Astrocyte of the spinal cord (primary cell): ENCODE data around the gene TEX51.

Experiments used
- DNase-seq: peaks from one replicate; pipeline ENCODE4 v3.0.0; 2011; ENCODE audit warnings: low read depth, low spot score
- H3K4me3 ChIP-seq: 2 replicates; pipeline ENCODE4 v1.5.1; 2011; ENCODE audit warnings: low read depth, mild to moderate bottlenecking, low read length, moderate library complexity
- CTCF ChIP-seq: IDR thresholded peaks from 2 replicates; pipeline ENCODE4 v1.5.1; 2012; ENCODE audit warnings: low read depth, mild to moderate bottlenecking, low read length, inconsistent platforms
- in situ Hi-C: cut with HindIII; loops from 2 replicates; pipeline ENCODE4 v1.10.0; 2017; ENCODE audit warnings: low sequenced_read_pairs

TEX51 gene

GRCh38 chr2:126932529-126932928 lies 33.8 kb downstream of the TEX51 start:
- in situ Hi-C loops: no loop called here
- TF ChIP-seq CTCF: no peak
- no peak for DNase-seq

GRCh38 chr2:126932966-126933710 lies 34.4 kb downstream of the TEX51 start:
- no peak for TF ChIP-seq CTCF
- H3K4me3 ChIP-seq: no peak overlapping the region
- DNase-seq: no peak
- in situ Hi-C loops: no loop called here

More at GRCh38 chr2:126932529-126932928, 33.8 kb downstream of the TEX51 start:
- H3K4me3 ChIP-seq: no peak overlapping the region

- H3K4me3 ChIP-seq: no peak overlapping the region
- DNase-seq: no peak
- in situ Hi-C loops: no loop called here
- no peak for TF ChIP-seq CTCF
Observed at GRCh38 chr2:126933711-126934091, 35.0 kb downstream of the TEX51 start.

GRCh38 chr2:126934809-126935208 lies 36.1 kb downstream of the TEX51 start:
- no peak for DNase-seq
- in situ Hi-C loops: no loop called here
- TF ChIP-seq CTCF: no peak
- H3K4me3 ChIP-seq: no peak overlapping the region

- no peak for TF ChIP-seq CTCF
- in situ Hi-C loops: no loop called here
- no peak overlapping the region for H3K4me3 ChIP-seq
- DNase-seq: no peak
Observed at GRCh38 chr2:126935774-126936173, 37.1 kb downstream of the TEX51 start.

GRCh38 chr2:126936219-126936723 lies 37.6 kb downstream of the TEX51 start:
- in situ Hi-C loops: no loop called here
- TF ChIP-seq CTCF: no peak
- no peak overlapping the region for H3K4me3 ChIP-seq
- no peak for DNase-seq
